GM10266 (cell line): ENCODE results near the gene RFC2.
"Not testable (repeated sequence)": the region's sequence is repeated elsewhere in the genome, so short reads cannot be mapped to it uniquely, and the experiment has no call there.

Source experiments
- DNase-seq: peaks from one replicate; pipeline ENCODE4 v3.0.0; 2012; ENCODE audit errors: extremely low spot score
- CTCF ChIP-seq: IDR thresholded peaks from 2 replicates; pipeline ENCODE4 v1.5.1; 2012; ENCODE audit warnings: mild to moderate bottlenecking, low read depth; ENCODE audit not compliant: control insufficient read depth, insufficient read depth; ENCODE audit errors: missing control alignments

The RFC2 gene

GRCh38 chr7:74202841-74203556 lies 51.2 kb downstream of the RFC2 start:
- DNase-seq, result no peak
- TF ChIP-seq CTCF, result no peak

- no peak for DNase-seq
- no peak for TF ChIP-seq CTCF
Measured at GRCh38 chr7:74199551-74200355, 54.4 kb downstream of the RFC2 start.

- no peak for DNase-seq
- TF ChIP-seq CTCF, result no peak
Measured at GRCh38 chr7:74197449-74198124, 56.6 kb downstream of the RFC2 start.

- not testable (repeated sequence) for DNase-seq
Measured at GRCh38 chr7:74195968-74196654, 58.1 kb downstream of the RFC2 start.

- DNase-seq, result not testable (repeated sequence)
Measured at GRCh38 chr7:74195139-74195860, 58.9 kb downstream of the RFC2 start.

GRCh38 chr7:74194686-74195085 lies 59.5 kb downstream of the RFC2 start:
- TF ChIP-seq CTCF, result no peak

GRCh38 chr7:74193913-74194312 lies 60.3 kb downstream of the RFC2 start:
- no peak for TF ChIP-seq CTCF
- no peak for DNase-seq

More at GRCh38 chr7:74194686-74195085, 59.5 kb downstream of the RFC2 start:
- DNase-seq, result no peak
